Mesothelial cell of epicardium (in vitro differentiated cells): ENCODE measurements around the gene CBLIF. TPM values are rescaled to one million over a fixed set of nuclear protein-coding genes. Genes with fewer than 3 reads are reported as not detected.
A peak's percentile ranks its signal among the peaks of the same experiment; 100 is the strongest.

ENCODE experiments used
- DNase-seq, 2 experiments: peaks; one replicate each; pipeline ENCODE4 v3.0.0; 2021; ENCODE audit warnings: low spot score in 2 of 2; ENCODE audit not compliant: unreplicated experiment in 2 of 2
- H3K27ac Mint-ChIP-seq: 2 replicates; pipeline ENCODE4 v1.8.0; 2021; ENCODE audit warnings: mixed read lengths
- H3K27me3 Mint-ChIP-seq: 2 replicates; pipeline ENCODE4 v1.8.0; 2021; ENCODE audit warnings: low read depth, mixed read lengths
- H3K36me3 Mint-ChIP-seq: 2 replicates; pipeline ENCODE4 v1.8.0; 2021; ENCODE audit warnings: mixed read lengths
- H3K4me1 Mint-ChIP-seq: 2 replicates; pipeline ENCODE4 v1.8.0; 2021; ENCODE audit warnings: mixed read lengths
- H3K4me3 Mint-ChIP-seq: 2 replicates; pipeline ENCODE4 v1.8.0; 2021; ENCODE audit warnings: mild to moderate bottlenecking, moderate library complexity, mixed read lengths
- H3K9me3 Mint-ChIP-seq: 2 replicates; pipeline ENCODE4 v1.8.0; 2021; ENCODE audit warnings: mixed read lengths
- CTCF ChIP-seq: fragments of 200-600 bp; sonication (generic); IDR thresholded peaks from one replicate; pipeline ENCODE4 v1.5.0; 2021; ENCODE audit warnings: antibody characterized with exemption; ENCODE audit not compliant: unreplicated experiment
- total RNA-seq: library from RNA; stranded (reverse); gene quantifications from 3 replicates; pipeline ENCODE4 v1.2.1, GENCODE V29; 2021

Gene CBLIF
- total RNA-seq, 1 donor from 2014 or later, result not detected

GRCh38 chr11:59812220-59812619, 33.1 kb downstream of the CBLIF start:
- H3K9me3 Mint-ChIP-seq, result peaks cover 4% of the 10 kb centered on the region
- no peak for TF ChIP-seq CTCF
- no peak for DNase-seq
- H3K36me3 Mint-ChIP-seq, result no peaks in the 10 kb centered on the region
- H3K27ac Mint-ChIP-seq, result no peak overlapping the region
- H3K27me3 Mint-ChIP-seq, result peaks cover 12% of the 10 kb centered on the region
- H3K4me3 Mint-ChIP-seq, result no peak overlapping the region
- H3K4me1 Mint-ChIP-seq, result peaks cover 11% of the 10 kb centered on the region

GRCh38 chr11:59810911-59811259, 34.4 kb downstream of the CBLIF start:
- Mint-ChIP-seq H3K9me3 (peaks cover 4% of the 10 kb centered on the region), H3K27ac (peak overlapping the region; percentile 95), H3K4me3 (peak overlapping the region; percentile 92), H3K36me3 (peaks cover 7% of the 10 kb centered on the region), H3K27me3 (peaks cover 6% of the 10 kb centered on the region), H3K4me1 (peaks cover 11% of the 10 kb centered on the region)
- no peak for TF ChIP-seq CTCF
- no peak for DNase-seq

- peak within 1 kb of the TSS; percentile 92 for H3K4me3 Mint-ChIP-seq
- H3K27ac Mint-ChIP-seq, result peak within 1 kb of the TSS; percentile 95
- TF ChIP-seq CTCF, result peak; percentile 15
- H3K27me3 Mint-ChIP-seq, result peaks cover 6% of the 10 kb centered on the region
- DNase-seq, result peak; percentile 73 to 91
- H3K9me3 Mint-ChIP-seq, result peaks cover 4% of the 10 kb centered on the region
- peaks cover 7% of the 10 kb centered on the region for H3K36me3 Mint-ChIP-seq
- H3K4me1 Mint-ChIP-seq, result peaks cover 11% of the 10 kb centered on the region
Observed at GRCh38 chr11:59810189-59810910, 34.9 kb downstream of the CBLIF start, which contains the start of gene MRPL16. Gene MRPL16, minus strand, starts transcription at chr11:59810778. Its CDS starts 120 bp downstream, at chr11:59810658.

GRCh38 chr11:59807047-59807610, 38.2 kb downstream of the CBLIF start:
- Mint-ChIP-seq H3K36me3 (peaks cover 7% of the 10 kb centered on the region), H3K27me3 (no peaks in the 10 kb centered on the region), H3K4me1 (peaks cover 11% of the 10 kb centered on the region), H3K27ac (no peak overlapping the region), H3K4me3 (no peak overlapping the region), H3K9me3 (peaks cover 4% of the 10 kb centered on the region)
- DNase-seq, result no peak
- no peak for TF ChIP-seq CTCF

GRCh38 chr11:59804061-59804460, 41.2 kb downstream of the CBLIF start:
- Mint-ChIP-seq H3K36me3 (peaks cover 7% of the 10 kb centered on the region), H3K9me3 (no peaks in the 10 kb centered on the region)
- TF ChIP-seq CTCF, result no peak

More at GRCh38 chr11:59804061-59804460, 41.2 kb downstream of the CBLIF start:
- Mint-ChIP-seq H3K27ac (no peak overlapping the region), H3K4me3 (no peak overlapping the region), H3K27me3 (no peaks in the 10 kb centered on the region), H3K4me1 (no peaks in the 10 kb centered on the region)
- DNase-seq, result no peak
